Measurements from ENCODE around the gene NMNAT3.

DNA sequence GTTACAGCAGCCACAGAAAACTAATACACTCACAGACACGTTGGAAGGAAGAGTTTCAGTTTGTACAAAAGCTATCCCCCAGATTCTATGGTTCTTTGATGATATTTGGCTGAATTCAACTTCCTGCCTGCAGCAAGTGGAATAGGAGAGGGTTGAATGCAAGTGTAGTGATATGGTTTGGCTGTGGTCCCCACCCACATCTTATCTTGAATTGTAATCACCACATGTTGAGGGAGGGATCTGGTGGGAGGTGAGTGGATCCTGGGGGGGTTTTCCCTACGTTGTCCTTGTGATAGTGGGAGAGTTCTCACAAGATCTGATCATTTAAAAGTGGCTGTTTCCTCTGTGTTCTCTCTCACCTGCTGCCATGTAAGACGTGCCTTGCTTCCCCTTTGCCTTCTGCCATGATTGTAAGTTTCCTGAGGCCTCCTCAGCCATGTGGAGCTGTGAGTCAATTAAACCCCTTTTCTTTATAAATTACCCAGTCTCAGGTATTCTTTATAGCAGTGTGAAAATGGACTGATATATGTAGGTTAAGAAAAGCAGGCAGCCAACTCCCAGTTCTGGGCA lies 29.8 kb downstream of the NMNAT3 start:
- no peak for TF ChIP-seq CTCF (conservative IDR thresholded peaks at IDR 0.05; ENCODE audit: low read depth, low read length)
- TF ChIP-seq EZH2 (IDR thresholded peaks at IDR 0.05; ENCODE audit: low read length, unreplicated experiment): no peak
